HG03159 (cell line): ENCODE results near the gene ENO4.

Experiments
- ATAC-seq: cut with Tn5 transposase; IDR thresholded peaks from one replicate; pipeline ENCODE4 v1.9.1; 2021; ENCODE audit warnings: mild to moderate bottlenecking, moderate library complexity; ENCODE audit not compliant: unreplicated experiment

ENO4 gene

DNA sequence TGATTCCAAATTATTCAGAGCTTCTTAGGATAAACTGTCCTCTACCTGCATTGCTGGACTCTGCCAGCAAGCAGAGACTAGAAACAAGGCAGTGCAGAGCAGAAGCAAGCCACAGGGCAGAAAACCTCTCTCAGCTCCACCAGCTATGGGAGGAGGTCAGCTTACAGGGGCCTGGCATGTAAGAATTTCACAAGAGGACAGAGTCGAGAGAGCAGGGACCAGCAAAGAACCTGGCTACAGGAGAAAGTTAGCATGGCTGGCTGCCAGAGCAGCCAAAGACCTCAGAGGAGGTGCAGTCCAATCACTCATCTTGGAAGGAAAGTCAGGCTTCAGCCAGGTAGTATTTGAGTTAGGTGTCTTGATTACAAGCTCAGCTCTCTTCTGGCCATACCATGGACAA, 62.9 kb downstream of the ENO4 start:
- ATAC-seq = no peak

DNA sequence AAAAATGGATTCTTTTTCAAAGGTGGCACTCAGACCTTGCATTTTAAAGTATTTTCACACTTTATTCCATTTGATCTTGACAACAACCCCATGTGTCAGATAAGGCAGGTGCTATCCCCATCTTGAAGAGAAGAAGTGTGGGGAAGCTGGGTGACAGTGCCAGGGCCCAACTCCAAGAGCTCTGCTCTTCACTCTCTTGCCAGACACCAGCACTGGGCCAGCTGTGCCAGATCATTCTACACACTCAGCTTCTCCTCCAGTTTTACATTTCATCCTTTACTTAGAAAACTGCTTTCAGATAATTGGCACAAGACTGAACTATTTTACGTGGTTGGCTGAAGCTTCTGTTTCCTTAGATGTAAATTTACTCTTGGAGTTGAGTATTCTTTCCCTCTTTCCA, 64.4 kb downstream of the ENO4 start:
- no peak for ATAC-seq

DNA sequence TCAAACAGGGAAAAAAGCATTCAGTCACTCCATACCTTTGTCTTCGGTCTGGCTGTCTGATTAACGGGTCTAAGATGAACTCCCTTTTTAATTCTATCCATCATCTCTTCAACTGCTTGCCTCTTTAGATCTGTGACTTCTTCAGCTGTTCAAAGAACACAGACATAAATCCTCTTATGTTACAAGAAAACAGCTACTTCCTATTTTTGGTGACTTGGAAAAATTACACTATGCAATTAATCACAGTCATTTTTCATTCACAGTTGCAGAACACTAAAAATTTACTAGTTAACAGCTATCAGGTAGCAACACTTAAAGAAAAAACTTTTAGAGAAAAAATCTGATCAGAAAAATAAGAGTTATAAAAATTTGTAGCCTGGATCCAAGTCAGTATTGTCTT, 66.0 kb downstream of the ENO4 start:
- ATAC-seq = no peak

DNA sequence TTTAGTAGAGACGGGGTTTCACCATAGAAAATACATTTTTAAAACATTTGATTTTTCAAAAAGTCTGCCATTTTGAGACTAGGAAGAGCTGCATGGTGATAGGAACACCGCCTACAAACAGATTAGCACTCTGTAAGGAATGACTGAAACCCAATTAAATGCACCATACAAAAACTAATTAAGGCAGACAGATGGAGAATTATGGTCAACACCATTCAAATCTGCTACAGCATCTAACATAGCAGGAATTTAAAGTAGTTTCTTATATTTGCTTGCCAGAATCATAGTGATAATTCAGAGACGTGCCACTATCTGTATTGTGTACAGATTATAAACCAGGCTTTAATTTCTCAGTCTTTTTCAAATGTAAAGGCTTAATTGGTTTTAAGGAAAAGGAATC, 68.2 kb downstream of the ENO4 start:
- ATAC-seq = no peak

DNA sequence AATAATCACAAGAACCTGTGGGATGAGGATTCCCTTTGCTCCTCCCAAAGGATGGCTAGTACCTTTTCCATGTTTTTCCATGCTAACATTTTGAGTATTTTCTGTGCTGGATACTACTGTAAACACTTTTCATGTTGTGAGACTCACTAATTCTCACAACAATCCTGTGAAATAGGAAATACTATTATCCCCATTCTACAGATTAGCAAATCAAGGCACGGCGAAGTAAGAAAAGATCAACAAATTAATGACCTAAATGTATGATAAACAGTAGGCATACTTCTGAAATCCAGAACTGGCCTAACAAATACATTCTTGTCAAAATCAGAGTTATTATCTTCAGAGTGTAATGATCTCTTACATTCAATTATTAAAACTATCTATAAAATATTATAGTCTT, 69.3 kb downstream of the ENO4 start:
- no peak for ATAC-seq

DNA sequence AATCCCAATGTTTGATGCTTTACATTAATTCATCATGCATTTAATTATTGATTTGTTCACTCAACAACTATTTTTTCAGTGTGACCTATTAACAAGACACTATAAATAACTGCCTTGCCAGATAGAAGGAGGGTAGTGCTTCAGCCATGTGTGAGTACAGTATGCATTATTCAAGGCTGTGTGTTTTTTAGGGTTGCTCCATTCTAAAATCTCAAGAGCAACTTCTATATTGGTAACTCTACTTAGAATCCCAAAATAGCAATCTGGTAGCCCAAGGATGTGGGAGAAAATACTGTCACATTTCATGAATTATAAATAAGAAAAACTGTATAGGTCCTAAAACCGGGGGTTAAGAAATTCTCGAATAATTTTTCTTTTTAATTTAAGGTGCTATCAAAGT, 69.9 kb downstream of the ENO4 start:
- no peak for ATAC-seq

DNA sequence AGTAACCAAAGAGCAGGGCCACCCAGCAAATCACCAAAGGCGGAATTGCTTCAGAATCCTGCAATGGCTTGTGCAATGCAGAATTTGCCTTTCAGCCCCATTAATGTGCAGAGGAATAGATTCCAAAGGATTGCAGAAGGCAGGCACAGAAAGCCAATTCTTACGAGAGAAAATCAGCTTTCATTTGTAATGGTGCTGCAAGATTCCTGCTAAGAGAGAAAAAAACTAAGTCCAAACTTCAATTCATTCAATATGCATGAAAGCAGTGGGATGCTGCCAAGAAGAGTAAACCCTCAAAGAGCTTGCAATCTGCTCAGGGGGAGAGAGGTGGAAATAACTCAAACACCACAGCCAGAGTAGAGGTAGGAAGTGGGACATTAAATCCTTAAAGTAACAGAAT, 70.4 kb downstream of the ENO4 start:
- ATAC-seq = no peak

DNA sequence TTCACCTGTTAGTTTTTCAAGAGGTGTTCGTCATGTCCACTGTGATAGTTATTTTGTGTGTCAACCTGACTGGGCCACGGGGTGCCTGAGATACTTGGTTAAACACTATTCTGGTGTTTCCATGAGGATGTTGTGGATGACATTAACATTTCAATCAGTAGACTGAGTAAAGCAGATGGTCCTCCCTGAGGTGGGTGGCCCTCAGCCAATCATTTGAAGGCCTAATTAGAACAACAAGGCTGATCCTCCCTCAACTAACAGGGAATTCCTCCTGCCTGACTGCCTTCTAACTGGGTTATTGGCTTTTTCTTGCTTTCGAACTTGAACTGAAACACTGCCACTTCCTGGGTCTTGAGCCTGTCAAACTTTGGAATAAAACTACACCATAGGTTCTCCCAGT, 75.8 kb downstream of the ENO4 start:
- ATAC-seq = no peak

DNA sequence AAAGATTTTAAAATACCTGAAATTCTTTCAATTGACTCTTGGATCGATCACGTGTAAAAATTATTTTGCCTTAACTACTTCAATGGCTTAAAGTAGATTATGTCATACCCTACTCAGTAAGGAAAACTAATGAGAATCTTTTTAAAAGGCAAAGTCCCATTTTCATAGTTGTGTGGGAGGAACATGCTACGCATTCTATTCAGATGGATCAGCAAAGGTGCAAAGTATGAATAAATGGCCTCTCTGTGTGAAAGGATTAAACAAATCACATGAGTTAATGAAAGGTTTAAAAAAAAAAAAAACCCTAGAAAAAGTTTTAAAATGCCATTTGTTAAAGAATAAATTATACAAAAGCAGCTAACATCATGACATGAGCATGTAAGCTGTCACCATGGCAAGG, 77.1 kb downstream of the ENO4 start:
- ATAC-seq = no peak

DNA sequence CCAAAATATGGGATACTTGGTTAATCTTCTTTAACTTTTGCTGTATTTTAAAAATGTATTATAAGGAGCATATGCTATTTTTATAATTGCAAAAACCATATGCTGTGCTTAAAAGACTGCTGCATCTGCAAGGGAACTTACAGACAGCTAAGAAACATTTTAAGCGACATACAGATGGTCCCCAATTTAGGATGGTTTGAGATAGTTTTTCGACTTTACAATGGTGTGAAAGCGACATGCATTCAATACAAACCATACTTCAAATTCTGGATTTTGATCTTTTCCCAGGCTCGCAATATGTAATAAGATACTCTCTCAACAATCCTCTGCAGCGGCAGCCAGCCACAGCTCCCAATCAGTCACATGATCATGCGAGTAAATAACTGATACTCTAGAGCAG, 82.5 kb downstream of the ENO4 start:
- ATAC-seq = no peak
